Kidney (tissue), 14 donors: ENCODE results near the gene CEP89. TPM values are rescaled to one million over a fixed set of nuclear protein-coding genes. Genes with fewer than 3 reads are reported as not detected.

Experiments used
- DNase-seq, 5 donors: peaks; one replicate each; pipeline ENCODE4 v3.0.0-alpha.2; 2013 to 2020
- FAIRE-seq: peaks from 2 replicates; lab custom pipeline; 2012; peaks lifted over from hg19 to GRCh38; lab: Jason Lieb, UNC
- H3K27ac ChIP-seq, 2 donors: one replicate each; pipeline ENCODE4 v1.7.0; 2013; ENCODE audit warnings: low read depth in 2 of 2, low read length in 2 of 2, inconsistent platforms in 1 of 2
- H3K27me3 ChIP-seq: one replicate; pipeline ENCODE4 v1.7.1; 2013; ENCODE audit warnings: low read length, inconsistent platforms; ENCODE audit not compliant: control insufficient read depth, insufficient read depth
- H3K36me3 ChIP-seq, 3 donors: one replicate each; pipeline versions ENCODE4 v1.7.0 to v1.7.1; 2013; ENCODE audit warnings: low read length in 3 of 3, control low read depth in 1 of 3, inconsistent platforms in 1 of 3; ENCODE audit not compliant: insufficient read depth in 3 of 3, control insufficient read depth in 2 of 3
- H3K4me1 ChIP-seq, 3 donors: one replicate each; pipeline versions ENCODE4 v1.7.0 to v1.7.1; 2013; ENCODE audit warnings: low read length in 3 of 3, inconsistent platforms in 1 of 3, low read depth in 1 of 3; ENCODE audit not compliant: control insufficient read depth in 2 of 3, insufficient read depth in 2 of 3
- H3K4me3 ChIP-seq, 3 donors: one replicate each; pipeline versions ENCODE4 v1.7.0 to v1.8.1; 2013; ENCODE audit warnings: low read length in 3 of 3, control low read depth in 1 of 3, inconsistent platforms in 1 of 3
- H3K9ac ChIP-seq, 3 donors: one replicate each; pipeline versions ENCODE4 v1.7.0 to v1.7.1; 2013; ENCODE audit warnings: low read length in 3 of 3, control low read depth in 1 of 3, inconsistent platforms in 1 of 3
- H3K9me3 ChIP-seq, 3 donors: one replicate each; pipeline versions ENCODE4 v1.7.0 to v1.7.1; 2013; ENCODE audit warnings: low read length in 3 of 3, control low read depth in 1 of 3, inconsistent platforms in 1 of 3; ENCODE audit not compliant: control insufficient read depth in 2 of 3, insufficient read depth in 1 of 3
- intact Hi-C: fragments of 100-400 bp; cut with DNase I; formaldehyde crosslinking; loops from one replicate; pipeline ENCODE4 v1.11.1; 2022
- polyA plus RNA-seq: library from polyadenylated mRNA; stranded (reverse); fragments of 350-450 nt; fragmentation: Illumina TruSeq; extraction: RNeasy Lipid Tissue Mini Kit (QIAGEN cat#74804); gene quantifications from one replicate; pipeline ENCODE4 v1.2.3, GENCODE V29; 2014; ENCODE audit warnings: low read depth, low replicate concordance; ENCODE audit not compliant: insufficient read depth
- total RNA-seq: library from RNA; stranded (reverse); fragmentation: NEBNext Ultra II Directional; extraction: Animal tissue kit (Norgen Biotek cat#: 25700); gene quantifications from one replicate; pipeline ENCODE4 v1.2.1, GENCODE V29; 2021
- TF ChIP-seq, protein P1 (sequence below): IDR thresholded peaks from 3 replicates; pipeline ENCODE4 v1.5.1; 2012; ENCODE audit warnings: mild to moderate bottlenecking, moderate library complexity, borderline replicate concordance; ENCODE audit not compliant: insufficient read depth; ENCODE audit errors: extremely low read depth
- donor health status: control.
- donor health status: control.
- donor health status: control.
- donor health status: control.
- donor health status: control.
- donor health status: DM: yes; HTN: yes; CAD: no.
- donor health status: Normal renal cell carcinoma (clear cell type).

The CEP89 gene
- total and polyA plus RNA-seq, 2 donors from 2014 or later = 12.4 to 24.0 TPM

DNA sequence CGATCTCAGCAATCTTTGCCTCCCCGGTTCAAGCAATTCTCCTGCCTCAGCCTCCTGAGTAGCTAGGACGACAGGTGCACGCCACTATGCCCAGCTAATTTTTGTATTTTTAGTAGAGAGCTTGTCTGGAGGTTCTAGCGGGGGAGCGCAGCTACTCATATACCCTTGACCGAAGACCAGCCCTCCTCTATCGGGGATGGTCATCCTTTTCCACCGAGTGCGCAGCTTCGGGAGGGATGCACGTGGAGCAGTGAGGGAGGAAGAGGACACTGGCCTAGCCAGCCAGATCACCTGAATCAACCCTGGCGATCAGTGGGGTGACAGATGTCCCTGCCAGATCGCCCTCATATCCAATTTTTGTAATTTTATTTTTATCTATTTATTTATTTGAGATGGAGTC, 109.0 kb downstream of the CEP89 start:
- Histone ChIP-seq H3K36me3 (no peaks in the 10 kb centered on the region), H3K27ac (no peak overlapping the region), H3K4me1 (no peaks in the 10 kb centered on the region), H3K27me3 (no peaks in the 10 kb centered on the region), H3K4me3 (no peak overlapping the region), H3K9me3 (no peaks in the 10 kb centered on the region), H3K9ac (no peak overlapping the region)
- TF ChIP-seq, protein P1, sequence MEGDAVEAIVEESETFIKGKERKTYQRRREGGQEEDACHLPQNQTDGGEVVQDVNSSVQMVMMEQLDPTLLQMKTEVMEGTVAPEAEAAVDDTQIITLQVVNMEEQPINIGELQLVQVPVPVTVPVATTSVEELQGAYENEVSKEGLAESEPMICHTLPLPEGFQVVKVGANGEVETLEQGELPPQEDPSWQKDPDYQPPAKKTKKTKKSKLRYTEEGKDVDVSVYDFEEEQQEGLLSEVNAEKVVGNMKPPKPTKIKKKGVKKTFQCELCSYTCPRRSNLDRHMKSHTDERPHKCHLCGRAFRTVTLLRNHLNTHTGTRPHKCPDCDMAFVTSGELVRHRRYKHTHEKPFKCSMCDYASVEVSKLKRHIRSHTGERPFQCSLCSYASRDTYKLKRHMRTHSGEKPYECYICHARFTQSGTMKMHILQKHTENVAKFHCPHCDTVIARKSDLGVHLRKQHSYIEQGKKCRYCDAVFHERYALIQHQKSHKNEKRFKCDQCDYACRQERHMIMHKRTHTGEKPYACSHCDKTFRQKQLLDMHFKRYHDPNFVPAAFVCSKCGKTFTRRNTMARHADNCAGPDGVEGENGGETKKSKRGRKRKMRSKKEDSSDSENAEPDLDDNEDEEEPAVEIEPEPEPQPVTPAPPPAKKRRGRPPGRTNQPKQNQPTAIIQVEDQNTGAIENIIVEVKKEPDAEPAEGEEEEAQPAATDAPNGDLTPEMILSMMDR = no peak
- intact Hi-C loops = no loop called here
- FAIRE-seq = no peak
- no peak for DNase-seq

DNA sequence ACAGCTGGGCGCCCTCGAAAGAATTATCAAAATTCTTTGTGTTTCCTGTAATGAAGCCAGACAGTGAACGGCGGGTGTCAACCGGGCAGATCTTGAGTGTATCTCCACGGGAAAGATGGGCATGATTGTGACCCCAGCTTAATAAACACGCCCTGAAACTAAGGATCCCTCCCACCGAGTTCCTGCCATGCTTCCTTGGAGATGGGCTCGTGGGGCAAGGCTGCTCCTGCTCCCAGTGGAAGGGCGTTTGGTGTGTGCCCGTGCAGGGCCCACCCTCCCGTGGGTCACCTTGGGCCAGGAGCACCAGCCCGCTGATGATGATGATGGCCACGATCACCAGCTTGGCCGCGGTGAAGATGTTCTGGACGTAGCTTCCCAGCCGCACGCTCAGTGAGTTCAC, 109.6 kb downstream of the CEP89 start:
- intact Hi-C loops = no loop called here
- Histone ChIP-seq H3K9ac (no peak overlapping the region), H3K4me1 (no peaks in the 10 kb centered on the region), H3K9me3 (no peaks in the 10 kb centered on the region), H3K27me3 (no peaks in the 10 kb centered on the region), H3K4me3 (no peak overlapping the region), H3K36me3 (no peaks in the 10 kb centered on the region), H3K27ac (no peak overlapping the region)
- TF ChIP-seq, protein P1 = no peak
- no peak for DNase-seq
- no peak for FAIRE-seq

DNA sequence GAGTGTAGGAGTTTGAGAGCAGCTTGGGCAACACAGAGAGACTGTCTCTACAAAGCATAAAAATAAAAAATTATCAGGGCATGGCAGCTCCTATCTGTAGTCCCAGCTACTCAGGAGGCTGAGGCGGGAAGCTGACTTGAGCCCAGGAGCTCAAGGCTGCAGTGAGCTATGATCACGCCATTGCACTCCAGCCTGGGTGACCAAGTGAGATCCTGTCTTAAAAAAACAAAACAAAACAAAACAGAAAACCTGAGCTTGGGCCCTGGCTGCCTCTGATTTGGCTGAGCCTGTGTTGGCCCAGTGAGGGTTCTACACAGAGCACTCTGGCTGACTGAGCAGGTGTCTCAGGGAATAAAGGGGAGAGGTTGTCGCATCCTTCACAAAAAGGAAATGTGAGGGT, 110.2 kb downstream of the CEP89 start:
- FAIRE-seq = no peak
- Histone ChIP-seq H3K4me3 (no peak overlapping the region), H3K36me3 (no peaks in the 10 kb centered on the region), H3K9ac (no peak overlapping the region), H3K27me3 (no peaks in the 10 kb centered on the region), H3K4me1 (no peaks in the 10 kb centered on the region), H3K9me3 (no peaks in the 10 kb centered on the region), H3K27ac (no peak overlapping the region)
- intact Hi-C loops = no loop called here
- TF ChIP-seq, protein P1 = no peak
- no peak for DNase-seq

DNA sequence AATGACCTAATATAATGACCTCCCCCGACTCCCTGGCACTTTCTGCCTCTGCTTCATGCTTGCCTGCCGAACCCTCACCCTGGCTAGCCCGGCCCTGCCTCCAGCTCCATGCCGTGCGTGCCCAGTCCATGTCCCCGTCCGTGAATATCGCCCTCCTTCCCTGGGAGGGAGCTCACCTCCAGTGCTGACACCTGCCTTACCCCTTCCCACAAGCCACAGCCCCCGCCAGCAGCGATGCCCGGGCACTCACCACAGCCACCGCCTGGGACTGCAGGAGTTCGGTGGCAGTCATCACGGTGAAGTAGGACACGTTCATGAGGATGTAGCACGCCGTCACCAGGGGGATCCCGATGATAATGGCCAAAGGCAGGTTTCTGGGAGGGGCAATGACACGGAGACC, 112.2 kb downstream of the CEP89 start:
- FAIRE-seq (no peak), DNase-seq (no peak)
- no peaks in the 10 kb centered on the region for H3K9me3 ChIP-seq
- no peaks in the 10 kb centered on the region for H3K4me1 ChIP-seq
- TF ChIP-seq, protein P1 = no peak
- H3K27ac ChIP-seq = no peak overlapping the region
- intact Hi-C loops = no loop called here
- H3K27me3 ChIP-seq = no peaks in the 10 kb centered on the region
- no peaks in the 10 kb centered on the region for H3K36me3 ChIP-seq
- H3K4me3 ChIP-seq = no peak overlapping the region
- no peak overlapping the region for H3K9ac ChIP-seq
